NCI-H526 treated with DMSO at 0.1 percent for 48 hours (cell line): ENCODE results near the gene LASP1NB.
A peak's percentile ranks its signal among the peaks of the same experiment; 100 is the strongest.
"Not testable (repeated sequence)": the region's sequence is repeated elsewhere in the genome, so short reads cannot be mapped to it uniquely, and the experiment has no call there.

ENCODE experiments used
- DNase-seq: peaks from one replicate; lab custom pipeline; 2025; lab: John Stamatoyannopoulos, UW

Gene LASP1NB

GRCh38 chr17:38897176-38897575 is 28.2 kb upstream of the LASP1NB start:
- no peak for DNase-seq

- no peak for DNase-seq
Measured at GRCh38 chr17:38897671-38898290, 27.6 kb upstream of the LASP1NB start.

GRCh38 chr17:38898291-38898679 is 27.1 kb upstream of the LASP1NB start:
- no peak for DNase-seq

GRCh38 chr17:38898812-38899348 is 26.5 kb upstream of the LASP1NB start:
- DNase-seq, result no peak

GRCh38 chr17:38899421-38899820 is 26.0 kb upstream of the LASP1NB start:
- no peak for DNase-seq

GRCh38 chr17:38900978-38901656 is 24.3 kb upstream of the LASP1NB start:
- no peak for DNase-seq

- DNase-seq, result no peak
Measured at GRCh38 chr17:38903404-38903803, 22.0 kb upstream of the LASP1NB start.

GRCh38 chr17:38904892-38905291 is 20.5 kb upstream of the LASP1NB start:
- no peak for DNase-seq

- DNase-seq, result no peak
Measured at GRCh38 chr17:38905375-38905774, 20.0 kb upstream of the LASP1NB start.

- DNase-seq, result peak; percentile 11
Measured at GRCh38 chr17:38906460-38907228, 18.8 kb upstream of the LASP1NB start.

- DNase-seq, result no peak
Measured at GRCh38 chr17:38907930-38908675, 17.3 kb upstream of the LASP1NB start.

- DNase-seq, result no peak
Measured at GRCh38 chr17:38908676-38909181, 16.7 kb upstream of the LASP1NB start.

- no peak for DNase-seq
Measured at GRCh38 chr17:38910325-38910724, 15.1 kb upstream of the LASP1NB start.

GRCh38 chr17:38911081-38911730 is 14.2 kb upstream of the LASP1NB start:
- no peak for DNase-seq

- DNase-seq, result not testable (repeated sequence)
Measured at GRCh38 chr17:38911731-38912081, 13.7 kb upstream of the LASP1NB start.

GRCh38 chr17:38912221-38912813 is 13.1 kb upstream of the LASP1NB start:
- no peak for DNase-seq

GRCh38 chr17:38914741-38915638 is 10.4 kb upstream of the LASP1NB start:
- no peak for DNase-seq

GRCh38 chr17:38915639-38915995 is 9.8 kb upstream of the LASP1NB start:
- DNase-seq, result no peak

GRCh38 chr17:38916771-38917170 is 8.6 kb upstream of the LASP1NB start:
- no peak for DNase-seq

- no peak for DNase-seq
Measured at GRCh38 chr17:38917259-38917658, 8.2 kb upstream of the LASP1NB start.
